ENCODE results near the gene KIFBP.

DNA sequence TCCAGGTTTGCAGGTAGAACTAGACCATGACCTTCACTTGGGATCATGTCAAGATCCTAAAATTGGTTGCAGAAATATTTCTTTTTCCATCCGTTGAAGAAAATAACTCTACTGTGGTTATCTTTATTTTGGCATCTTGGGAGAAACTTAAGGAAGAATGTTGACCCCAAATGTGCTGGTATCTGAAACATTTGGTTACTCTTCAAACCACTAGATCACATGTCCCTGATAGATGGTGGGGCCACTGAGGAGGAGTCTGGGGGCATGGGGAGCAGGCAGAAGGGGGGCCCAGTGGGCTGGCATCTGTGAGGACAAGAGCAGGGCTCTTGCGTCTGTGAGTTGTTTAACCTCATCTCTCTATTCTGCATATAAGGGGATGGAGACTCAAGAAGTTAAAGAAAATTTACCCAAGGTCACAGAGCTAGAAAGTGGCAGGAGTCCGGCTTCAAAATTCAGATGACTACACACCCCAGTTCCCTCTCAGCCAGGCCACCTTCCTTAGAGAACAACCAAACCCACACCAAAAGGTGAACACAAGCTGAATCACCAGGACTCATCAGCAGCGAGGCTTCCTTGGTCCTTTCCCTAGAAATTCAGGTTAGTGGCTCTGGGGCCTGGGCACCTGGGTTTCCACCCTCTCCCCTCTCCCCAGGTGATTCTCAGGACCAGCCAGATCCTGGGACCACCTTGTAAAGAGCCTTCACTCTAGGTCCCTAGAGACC lies 58.7 kb downstream of the KIFBP start:
- TF ChIP-seq POLR2AphosphoS5 (IDR thresholded peaks at IDR 0.05) (no peak), POLR2A (IDR thresholded peaks at IDR 0.05) (no peak)
- TF ChIP-seq, protein P1, sequence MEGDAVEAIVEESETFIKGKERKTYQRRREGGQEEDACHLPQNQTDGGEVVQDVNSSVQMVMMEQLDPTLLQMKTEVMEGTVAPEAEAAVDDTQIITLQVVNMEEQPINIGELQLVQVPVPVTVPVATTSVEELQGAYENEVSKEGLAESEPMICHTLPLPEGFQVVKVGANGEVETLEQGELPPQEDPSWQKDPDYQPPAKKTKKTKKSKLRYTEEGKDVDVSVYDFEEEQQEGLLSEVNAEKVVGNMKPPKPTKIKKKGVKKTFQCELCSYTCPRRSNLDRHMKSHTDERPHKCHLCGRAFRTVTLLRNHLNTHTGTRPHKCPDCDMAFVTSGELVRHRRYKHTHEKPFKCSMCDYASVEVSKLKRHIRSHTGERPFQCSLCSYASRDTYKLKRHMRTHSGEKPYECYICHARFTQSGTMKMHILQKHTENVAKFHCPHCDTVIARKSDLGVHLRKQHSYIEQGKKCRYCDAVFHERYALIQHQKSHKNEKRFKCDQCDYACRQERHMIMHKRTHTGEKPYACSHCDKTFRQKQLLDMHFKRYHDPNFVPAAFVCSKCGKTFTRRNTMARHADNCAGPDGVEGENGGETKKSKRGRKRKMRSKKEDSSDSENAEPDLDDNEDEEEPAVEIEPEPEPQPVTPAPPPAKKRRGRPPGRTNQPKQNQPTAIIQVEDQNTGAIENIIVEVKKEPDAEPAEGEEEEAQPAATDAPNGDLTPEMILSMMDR (IDR thresholded peaks at IDR 0.05) = no peak

All from breast epithelium (tissue), 3 donors.